HepG2 (cell line): ENCODE measurements around the gene CFHR3. TPM values are rescaled to one million over a fixed set of nuclear protein-coding genes. Genes with fewer than 3 reads are reported as not detected.
"Not testable (repeated sequence)": the region's sequence is repeated elsewhere in the genome, so short reads cannot be mapped to it uniquely, and the experiment has no call there.

Experiments used
- ATAC-seq: fragments of 200-7000 bp; cut with Tn5 transposase; 3 replicates; pipeline ENCODE4 v1.9.1; 2020; ENCODE audit warnings: mild to moderate bottlenecking, moderate library complexity
- BruUV-seq: library from RNA; stranded (reverse); fragments of 400-500 nt; replicated peaks from 2 replicates; lab custom pipeline; 2021; lab: Mats Ljungman, UMichigan
- CTCF ChIA-PET: fragments of 300-600 bp; formaldehyde crosslinking; extraction: SDS; loops from one replicate; lab custom pipeline; 2021; ENCODE audit warnings: low total read pairs, inconsistent platforms, low intra/inter-chr PET ratio; lab: Yijun Ruan, JAX
- POLR2A ChIA-PET: fragments of 350-600 bp; sonication (Branson Sonifier 250); formaldehyde crosslinking; loops from one replicate; lab custom pipeline; 2020; ENCODE audit warnings: antibody characterized with exemption, inconsistent platforms; lab: Yijun Ruan, JAX
- DNase-seq: peaks from one replicate; pipeline ENCODE4 v3.0.0-alpha.2; 2015; ENCODE audit warnings: low spot score
- FAIRE-seq: peaks from 3 replicates; lab custom pipeline; 2011; peaks lifted over from hg19 to GRCh38; lab: Jason Lieb, UNC
- H2AFZ ChIP-seq: one replicate; pipeline ENCODE4 v1.6.1; 2011; ENCODE audit warnings: low read length, inconsistent platforms
- H3K27ac ChIP-seq: fragments of 300-600 bp; 3 replicates; pipeline ENCODE4 v1.8.0; 2011; ENCODE audit warnings: mixed run types, mild to moderate bottlenecking, mixed read lengths, low read length, inconsistent platforms; ENCODE audit not compliant: insufficient read depth; ENCODE audit errors: extremely low read length
- H3K27me3 ChIP-seq, 2 experiments: fragments of 200-600 bp in 1 of 2; 2 replicates in 1 of 2; 3 replicates in 1 of 2; pipeline versions ENCODE4 v1.6.0 to v1.8.0; 2011; ENCODE audit warnings: low read length in 2 of 2, mild to moderate bottlenecking in 2 of 2, moderate library complexity in 2 of 2, inconsistent platforms in 1 of 2; ENCODE audit not compliant: insufficient read depth in 2 of 2, control insufficient read depth in 1 of 2
- H3K36me3 ChIP-seq, 2 experiments: fragments of 200-600 bp in 1 of 2; replicated peaks in 1 of 2; 2 replicates in 1 of 2; 3 replicates in 1 of 2; pipeline versions ENCODE4 v1.5.1 to v1.8.0; 2011; ENCODE audit warnings: low read length in 2 of 2, inconsistent platforms in 1 of 2; ENCODE audit not compliant: insufficient read depth in 2 of 2, control insufficient read depth in 1 of 2
- H3K4me1 ChIP-seq: 2 replicates; pipeline ENCODE4 v1.5.1; 2012; ENCODE audit warnings: low read length, inconsistent platforms; ENCODE audit not compliant: insufficient read depth
- H3K4me2 ChIP-seq: 2 replicates; pipeline ENCODE4 v1.6.0; 2011; ENCODE audit warnings: low read depth, low read length, inconsistent platforms
- H3K4me3 ChIP-seq, 3 experiments: fragments of 200-600 bp in 1 of 3; sonication (generic), shearing (Covaris generic) in 1 of 3; replicated peaks in 1 of 3; 2 replicates each; pipeline ENCODE4 v1.5.1; 2011 to 2016; ENCODE audit warnings: low read length in 3 of 3, inconsistent platforms in 2 of 3, low read depth in 2 of 3, mild to moderate bottlenecking in 2 of 3, control low read depth in 1 of 3, mixed read lengths in 1 of 3; ENCODE audit not compliant: insufficient read depth in 1 of 3
- H3K79me2 ChIP-seq: one replicate; pipeline ENCODE4 v1.6.1; 2011; ENCODE audit warnings: low read length, inconsistent platforms; ENCODE audit not compliant: insufficient read depth
- H3K9ac ChIP-seq: 2 replicates; pipeline ENCODE4 v1.6.0; 2011; ENCODE audit warnings: mild to moderate bottlenecking, low read depth, low read length, inconsistent platforms; ENCODE audit not compliant: insufficient read depth
- H3K9me3 ChIP-seq: 2 replicates; pipeline ENCODE4 v1.5.1; 2012; ENCODE audit warnings: mild to moderate bottlenecking, low read length
- H4K20me1 ChIP-seq: 2 replicates; pipeline ENCODE4 v1.6.0; 2011; ENCODE audit warnings: inconsistent platforms, mild to moderate bottlenecking, low read length, moderate library complexity; ENCODE audit not compliant: insufficient read depth
- CERS6 ChIP-seq: sonication (generic); formaldehyde crosslinking; IDR thresholded peaks from 2 replicates; pipeline ENCODE4 v1.5.0; 2020; ENCODE audit warnings: missing genetic modification reagents
- MAFF ChIP-seq: IDR thresholded peaks from 2 replicates; pipeline ENCODE4 v1.6.1; 2011; ENCODE audit warnings: low read depth, low read length, improper control_type of control experiment
- MAFK ChIP-seq, 2 experiments: IDR thresholded peaks in 1 of 2; conservative IDR thresholded peaks in 1 of 2; 2 replicates each; pipeline ENCODE4 v1.6.1; 2011; ENCODE audit warnings: improper control_type of control experiment in 2 of 2, low read length in 2 of 2
- WGBS: methylation state at CpG from one replicate; pipeline ENCODE4 v1.1.6; 2017; ENCODE audit warnings: low lambda C conversion rate; 5-methylcytosine and 5-hydroxymethylcytosine counted together
- in situ Hi-C: cut with HindIII; loops from 2 replicates; pipeline ENCODE4 v1.10.0; 2017; ENCODE audit warnings: low pct_unique_long_range_greater_than_20kb; ENCODE audit not compliant: extremely low pct_ligation_motif_present
- intact Hi-C: fragments of 100-400 bp; cut with micrococcal nuclease; formaldehyde crosslinking; loops from one replicate; pipeline ENCODE4 v1.10.0; 2022; ENCODE audit not compliant: unreplicated experiment
- polyA plus RNA-seq, 8 experiments: library from polyadenylated mRNA; depleted of rRNA in 3 of 8; stranded (reverse) in 7 of 8; unstranded in 1 of 8; fragments of >200 nt; fragmentation: Illumina TruSeq in 4 of 8; extraction: Trizol in 4 of 8; gene quantifications; 2 replicates each; pipeline versions ENCODE4 v1.2.1 to v1.2.3, GENCODE V29; 2011 to 2016; ENCODE audit warnings: low read depth in 4 of 8, missing spikeins in 1 of 8, mixed read lengths in 1 of 8; ENCODE audit not compliant: insufficient read depth in 1 of 8
- total RNA-seq, 5 experiments: library from RNA; depleted of rRNA; stranded (reverse); fragments of >200 nt; fragmentation: Illumina TruSeq; extraction: Trizol; gene quantifications; 2 replicates each; pipeline ENCODE4 v1.2.3, GENCODE V29; 2016; ENCODE audit warnings: low read depth in 1 of 5

Gene CFHR3
- total and polyA plus RNA-seq, 2 of the 13 experiments (the other 11 are each of a cell fraction or from before 2014, with no cell fraction given) = not detected

GRCh38 chr1:196769823-196770222, 4.8 kb upstream of the CFHR3 start:
- H3K9ac ChIP-seq, BruUV-seq, H3K9me3 ChIP-seq, FAIRE-seq, CTCF ChIA-PET, ATAC-seq, H3K27me3 ChIP-seq, intact Hi-C loops, H3K4me2 ChIP-seq, in situ Hi-C loops, H3K4me3 ChIP-seq, H2AFZ ChIP-seq, H3K27ac ChIP-seq, DNase-seq, H3K36me3 ChIP-seq, POLR2A ChIA-PET, H4K20me1 ChIP-seq, H3K4me1 ChIP-seq, H3K79me2 ChIP-seq: not testable (repeated sequence)
- 55% methylated on average over 4 of the region's 4 CpGs for WGBS
- TF ChIP-seq MAFK (conservative IDR thresholded peaks at IDR 0.05 in 1 of 2, IDR thresholded peaks at IDR 0.05 in 1 of 2; ENCODE audit: low read length in 2 of 2) (peak; percentile 74 to 92), MAFF (peak; percentile 92)

- no peak for FAIRE-seq
- H3K4me3 ChIP-seq = no peak overlapping the region
- no peak overlapping the region for H2AFZ ChIP-seq
- no peak overlapping the region for H3K27ac ChIP-seq
- H4K20me1 ChIP-seq = no peaks in the 10 kb centered on the region
- ATAC-seq = no peak
- POLR2A ChIA-PET = no interaction called here
- CTCF ChIA-PET = no interaction called here
- in situ Hi-C loops (no loop called here), intact Hi-C loops (no loop called here)
- TF ChIP-seq CERS6 (CRISPR knock-in tag) = no peak
- no peak for DNase-seq
- no peaks in the 10 kb centered on the region for H3K9me3 ChIP-seq
- no TSS peak for BruUV-seq
- no peak overlapping the region for H3K9ac ChIP-seq
- no peaks in the 10 kb centered on the region for H3K27me3 ChIP-seq
- H3K4me2 ChIP-seq = no peak overlapping the region
- no peaks in the 10 kb centered on the region for H3K36me3 ChIP-seq
- H3K4me1 ChIP-seq = no peaks in the 10 kb centered on the region
- H3K79me2 ChIP-seq = no peaks in the 10 kb centered on the region
- WGBS = 0% methylated on average over 1 of the region's 1 CpG
Observed at GRCh38 chr1:196773713-196774112, 927 bp upstream of the CFHR3 start.
